AG09319 (cell line): ENCODE data around the gene AGAP1.
"Not testable (repeated sequence)": the region's sequence is repeated elsewhere in the genome, so short reads cannot be mapped to it uniquely, and the experiment has no call there.

ENCODE experiments used
- DNase-seq: peaks from one replicate; pipeline ENCODE4 v3.0.0-alpha.2; 2010; ENCODE audit warnings: low read depth; ENCODE audit errors: extremely low read depth
- CTCF ChIP-seq: IDR thresholded peaks from 2 replicates; pipeline ENCODE4 v1.5.1; 2011; ENCODE audit warnings: low read depth, mild to moderate bottlenecking, inconsistent platforms, low read length, moderate library complexity

Gene AGAP1

GRCh38 chr2:236136538-236136937, 642.7 kb downstream of the AGAP1 start:
- TF ChIP-seq CTCF = no peak
- no peak for DNase-seq

DNA sequence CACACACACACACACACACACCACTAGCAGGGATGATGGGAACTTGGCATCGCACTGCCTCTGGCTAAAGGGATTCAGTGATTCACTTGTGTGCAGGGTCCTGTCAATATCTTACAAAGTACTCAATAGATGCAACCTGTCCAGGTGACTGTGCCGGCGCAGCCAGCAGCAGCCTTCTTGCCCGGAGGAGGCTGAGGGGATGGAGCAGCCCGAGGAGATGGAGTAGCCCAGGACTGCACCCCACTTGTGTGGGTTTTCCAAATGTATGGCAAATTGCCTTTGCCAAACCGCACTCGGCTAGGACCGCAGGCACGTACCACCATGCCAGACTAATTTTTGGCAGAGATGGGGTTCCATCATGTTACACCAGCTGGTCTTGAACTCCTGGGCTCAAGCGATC, 643.2 kb downstream of the AGAP1 start:
- DNase-seq = no peak
- no peak for TF ChIP-seq CTCF

DNA sequence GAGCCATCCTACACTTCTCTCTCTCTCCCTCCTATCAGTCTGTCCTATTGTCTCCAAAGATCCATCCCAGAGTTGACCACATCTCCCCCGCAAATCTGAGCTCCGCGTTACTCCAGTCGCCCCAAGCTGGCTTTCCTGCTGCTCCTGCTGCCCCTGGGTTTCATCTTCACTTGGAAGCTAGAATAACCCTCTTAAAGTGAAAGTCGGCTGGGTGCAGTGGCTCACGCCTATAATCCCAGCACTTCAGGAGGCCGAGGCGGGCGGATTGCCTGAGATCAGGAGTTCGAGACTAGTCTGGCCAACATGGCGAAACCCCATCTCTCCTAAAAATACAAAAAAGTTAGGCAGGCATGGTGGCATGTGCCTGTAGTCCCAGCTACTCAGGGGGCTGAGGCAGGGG, 647.8 kb downstream of the AGAP1 start:
- not testable (repeated sequence) for DNase-seq

DNA sequence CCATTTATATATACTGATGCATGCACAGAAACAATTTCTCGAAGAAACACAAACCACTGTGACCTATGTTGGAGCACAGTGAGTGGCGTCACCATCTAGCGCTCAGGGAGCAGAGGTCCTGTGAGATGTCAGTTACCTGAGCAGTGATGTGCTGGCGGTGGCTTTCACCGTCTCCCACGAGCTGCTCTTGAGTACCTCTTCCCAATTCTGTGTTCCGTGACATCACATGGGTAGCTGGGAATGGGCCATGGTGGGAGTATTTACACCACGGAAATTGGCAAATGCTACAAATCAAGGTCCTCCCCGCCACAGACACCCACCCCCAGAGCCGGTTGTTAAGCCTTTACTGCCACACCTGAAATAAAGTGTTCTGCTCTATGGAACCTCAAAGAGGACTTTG, 650.0 kb downstream of the AGAP1 start:
- TF ChIP-seq CTCF = no peak
- no peak for DNase-seq

DNA sequence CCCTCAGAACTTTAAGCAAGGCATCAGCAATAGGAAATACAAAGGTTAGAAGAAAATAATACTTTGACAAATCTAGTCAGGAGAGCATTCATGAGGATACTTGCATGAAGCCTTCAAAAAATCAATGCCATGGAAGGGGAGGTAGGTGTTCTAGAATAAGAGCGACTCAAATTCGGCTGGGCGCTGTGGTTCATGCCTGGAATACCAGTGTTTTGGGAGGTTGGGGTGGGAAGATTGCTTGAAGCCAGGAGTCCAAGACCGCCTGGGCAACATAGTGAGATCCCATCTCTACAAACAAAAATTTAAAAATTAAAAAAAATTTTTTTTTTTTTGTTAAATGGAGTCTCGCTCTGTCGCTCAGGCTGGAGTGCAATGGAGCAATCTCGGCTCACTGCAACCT, 652.6 kb downstream of the AGAP1 start:
- TF ChIP-seq CTCF = no peak
- DNase-seq = no peak

GRCh38 chr2:236155406-236155805, 661.6 kb downstream of the AGAP1 start:
- DNase-seq = no peak
- no peak for TF ChIP-seq CTCF

GRCh38 chr2:236156095-236156859, 662.4 kb downstream of the AGAP1 start:
- no peak for DNase-seq
- TF ChIP-seq CTCF = no peak

GRCh38 chr2:236156860-236157194, 663.0 kb downstream of the AGAP1 start:
- no peak for TF ChIP-seq CTCF
- DNase-seq = no peak
